HG02798 (cell line): ENCODE data around the gene NMNAT3.
A peak's percentile ranks its signal among the peaks of the same experiment; 100 is the strongest.

Experiments
- ATAC-seq: cut with Tn5 transposase; IDR thresholded peaks from one replicate; pipeline ENCODE4 v1.9.1; 2021; ENCODE audit warnings: mild to moderate bottlenecking; ENCODE audit not compliant: unreplicated experiment, poor library complexity

NMNAT3 gene

GRCh38 chr3:139526146-139526545 is 151.6 kb downstream of the NMNAT3 start:
- ATAC-seq, result no peak

GRCh38 chr3:139524841-139525636 is 152.7 kb downstream of the NMNAT3 start:
- ATAC-seq, result no peak

GRCh38 chr3:139523718-139524117 is 154.1 kb downstream of the NMNAT3 start:
- no peak for ATAC-seq

GRCh38 chr3:139523166-139523565 is 154.6 kb downstream of the NMNAT3 start:
- no peak for ATAC-seq

GRCh38 chr3:139522421-139522820 is 155.4 kb downstream of the NMNAT3 start:
- ATAC-seq, result no peak

- no peak for ATAC-seq
Measured at GRCh38 chr3:139521816-139522215, 156.0 kb downstream of the NMNAT3 start.

GRCh38 chr3:139521144-139521543 is 156.6 kb downstream of the NMNAT3 start:
- no peak for ATAC-seq

- peak; percentile 52 for ATAC-seq
Measured at GRCh38 chr3:139519998-139520737, 157.6 kb downstream of the NMNAT3 start.

GRCh38 chr3:139518926-139519842 is 158.6 kb downstream of the NMNAT3 start:
- no peak for ATAC-seq

GRCh38 chr3:139518306-139518705 is 159.5 kb downstream of the NMNAT3 start:
- ATAC-seq, result no peak

GRCh38 chr3:139517321-139518065 is 160.3 kb downstream of the NMNAT3 start:
- no peak for ATAC-seq

GRCh38 chr3:139514741-139515140 is 163.0 kb downstream of the NMNAT3 start:
- no peak for ATAC-seq
